PFSK-1 (cell line): ENCODE measurements around the gene MAGI2.

Experiments used
- FOXP2 ChIP-seq: optimal IDR thresholded peaks from 2 replicates; pipeline ENCODE3; 2011; ENCODE audit warnings: borderline replicate concordance, control low read depth, inconsistent platforms; ENCODE audit not compliant: insufficient read depth; ENCODE audit errors: extremely low read length, extremely low read depth
- POLR2AphosphoS5 ChIP-seq: IDR thresholded peaks from 2 replicates; pipeline ENCODE4 v1.6.1; 2012; ENCODE audit warnings: low read depth, mild to moderate bottlenecking, control low read depth, low read length, moderate library complexity
- REST ChIP-seq, 2 experiments: IDR thresholded peaks; 2 replicates each; pipeline versions ENCODE4 v1.6.1 to v1.8.0; 2011 to 2012; ENCODE audit warnings: low read depth in 2 of 2, low read length in 2 of 2, control low read depth in 1 of 2, inconsistent platforms in 1 of 2, mild to moderate bottlenecking in 1 of 2, moderate library complexity in 1 of 2; ENCODE audit not compliant: insufficient read depth in 1 of 2
- SIN3A ChIP-seq: IDR thresholded peaks from 2 replicates; pipeline ENCODE4 v1.6.1; 2012; ENCODE audit warnings: mild to moderate bottlenecking, low read length, moderate library complexity, borderline replicate concordance; ENCODE audit not compliant: insufficient read depth
- TAF1 ChIP-seq: IDR thresholded peaks from 2 replicates; pipeline ENCODE4 v1.6.1; 2012; ENCODE audit warnings: low read length, control low read depth, borderline replicate concordance; ENCODE audit not compliant: insufficient read depth

Gene MAGI2

DNA sequence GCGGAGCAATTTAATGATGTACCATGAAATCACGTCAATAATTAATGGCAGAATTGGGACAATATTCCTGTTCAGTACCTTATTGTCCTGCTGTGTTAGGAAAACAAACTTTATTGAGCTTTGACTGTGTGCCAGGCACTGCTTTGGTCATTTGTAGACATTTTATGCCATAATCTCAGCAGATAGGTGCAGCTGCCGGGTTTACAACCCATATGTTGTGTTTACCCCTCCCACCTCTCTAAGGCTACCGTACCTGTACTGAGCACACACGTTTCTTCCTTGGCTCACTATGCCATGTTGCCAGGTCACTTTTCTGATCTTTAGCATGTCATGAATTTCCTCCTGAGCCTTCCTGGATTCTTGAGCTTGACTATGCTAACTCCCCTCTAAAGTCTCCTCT is 1232.7 kb downstream of the MAGI2 start:
- no peak for TF ChIP-seq TAF1
- no peak for TF ChIP-seq FOXP2
- no peak for TF ChIP-seq SIN3A
- TF ChIP-seq REST (IDR thresholded peaks at IDR 0.05; ENCODE audit: insufficient read depth in 1 of 2, low read depth in 2 of 2, low read length in 2 of 2): no peak
- TF ChIP-seq POLR2AphosphoS5: no peak

- no peak for TF ChIP-seq SIN3A
Measured at GRCh38 chr7:78218876-78219275, 1234.6 kb downstream of the MAGI2 start.

DNA sequence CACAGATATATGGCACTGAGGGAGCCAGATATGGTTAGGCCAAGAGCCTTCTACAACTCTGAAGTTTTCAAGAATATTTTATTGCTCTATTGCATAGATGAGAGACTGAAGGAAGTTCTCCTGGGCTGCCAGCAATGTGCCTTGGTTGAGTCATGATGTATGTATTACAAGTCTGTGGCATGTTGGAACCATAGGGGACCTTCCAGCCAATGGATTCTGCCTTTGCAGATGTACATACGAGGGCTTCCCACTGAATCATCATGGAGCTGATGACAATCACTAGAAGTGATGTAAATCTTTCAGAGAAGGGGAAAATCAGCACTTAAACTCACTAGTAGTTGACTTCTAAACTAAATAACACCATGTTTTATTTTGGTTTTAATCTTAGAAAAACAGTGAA is 1235.4 kb downstream of the MAGI2 start:
- TF ChIP-seq REST (IDR thresholded peaks at IDR 0.05; ENCODE audit: insufficient read depth in 1 of 2, low read depth in 2 of 2, low read length in 2 of 2) (no peak), TAF1 (no peak), FOXP2 (no peak), SIN3A (no peak), POLR2AphosphoS5 (no peak)

DNA sequence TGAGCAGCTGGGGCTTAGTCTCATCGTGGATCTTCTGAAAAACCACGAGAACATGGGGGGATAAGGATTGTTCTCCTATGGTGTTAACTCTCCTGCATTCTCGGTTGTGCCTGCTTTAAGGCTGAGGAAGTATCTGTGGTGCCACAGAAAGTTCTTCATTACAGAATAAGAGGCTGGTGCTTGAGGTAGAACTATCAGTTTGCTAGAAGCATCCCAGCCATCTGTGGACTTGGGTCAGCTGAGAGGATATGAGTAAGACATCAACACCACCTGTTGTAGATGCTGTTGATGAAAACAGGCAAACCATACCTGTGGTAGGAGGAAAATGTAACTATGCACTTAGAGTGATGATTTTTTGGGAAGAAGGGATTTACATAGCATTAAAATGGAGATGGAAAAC is 1238.3 kb downstream of the MAGI2 start:
- TF ChIP-seq TAF1: no peak
- TF ChIP-seq FOXP2: no peak
- no peak for TF ChIP-seq REST (IDR thresholded peaks at IDR 0.05; ENCODE audit: insufficient read depth in 1 of 2, low read depth in 2 of 2, low read length in 2 of 2)
- TF ChIP-seq SIN3A: no peak
- TF ChIP-seq POLR2AphosphoS5: no peak

DNA sequence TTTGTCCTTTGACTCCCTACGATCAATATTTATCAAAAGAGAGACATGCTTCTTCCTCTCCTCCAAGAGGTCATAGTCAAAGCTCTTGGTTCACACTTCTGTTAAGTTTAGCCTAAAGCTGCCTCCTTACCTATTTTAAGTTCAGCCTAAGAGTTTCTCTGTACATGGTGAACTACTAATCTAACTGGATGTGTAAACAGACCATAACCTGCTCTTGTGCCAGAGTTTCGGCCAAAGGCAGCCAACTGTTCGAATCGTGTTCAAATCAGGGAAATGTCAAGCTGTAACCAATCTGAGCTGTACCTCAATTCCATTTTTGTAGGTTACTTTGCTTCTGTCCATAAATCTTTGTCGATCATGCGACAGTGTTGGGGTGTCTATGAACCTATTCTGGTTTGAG is 1240.1 kb downstream of the MAGI2 start:
- TF ChIP-seq FOXP2 (no peak), TAF1 (no peak), REST (IDR thresholded peaks at IDR 0.05; ENCODE audit: insufficient read depth in 1 of 2, low read depth in 2 of 2, low read length in 2 of 2) (no peak), SIN3A (no peak), POLR2AphosphoS5 (no peak)
